ENCODE data around the gene RCN2. TPM values are rescaled to one million over a fixed set of nuclear protein-coding genes. Genes with fewer than 3 reads are reported as not detected.

RCN2 gene
- total RNA-seq, 4 donors from 2014 or later = 37.8 to 66.9 (median 49.7) TPM

- no peak for ATAC-seq
- Histone ChIP-seq H3K4me1 (peaks cover 0 to 44% (median 3%) of the 10 kb centered on the region in 3 donors), H3K27ac (no peak overlapping the region), H3K9me3 (no peaks in the 10 kb centered on the region), H3K27me3 (no peaks in the 10 kb centered on the region), H3K4me3 (no peak overlapping the region), H3K36me3 (no peaks in the 10 kb centered on the region)
- no peak for TF ChIP-seq POLR2AphosphoS5 (IDR thresholded peaks at IDR 0.05)
- TF ChIP-seq EP300 (IDR thresholded peaks at IDR 0.05) = no peak
- no peak for TF ChIP-seq POLR2A (IDR thresholded peaks at IDR 0.05)
- TF ChIP-seq, protein P1, sequence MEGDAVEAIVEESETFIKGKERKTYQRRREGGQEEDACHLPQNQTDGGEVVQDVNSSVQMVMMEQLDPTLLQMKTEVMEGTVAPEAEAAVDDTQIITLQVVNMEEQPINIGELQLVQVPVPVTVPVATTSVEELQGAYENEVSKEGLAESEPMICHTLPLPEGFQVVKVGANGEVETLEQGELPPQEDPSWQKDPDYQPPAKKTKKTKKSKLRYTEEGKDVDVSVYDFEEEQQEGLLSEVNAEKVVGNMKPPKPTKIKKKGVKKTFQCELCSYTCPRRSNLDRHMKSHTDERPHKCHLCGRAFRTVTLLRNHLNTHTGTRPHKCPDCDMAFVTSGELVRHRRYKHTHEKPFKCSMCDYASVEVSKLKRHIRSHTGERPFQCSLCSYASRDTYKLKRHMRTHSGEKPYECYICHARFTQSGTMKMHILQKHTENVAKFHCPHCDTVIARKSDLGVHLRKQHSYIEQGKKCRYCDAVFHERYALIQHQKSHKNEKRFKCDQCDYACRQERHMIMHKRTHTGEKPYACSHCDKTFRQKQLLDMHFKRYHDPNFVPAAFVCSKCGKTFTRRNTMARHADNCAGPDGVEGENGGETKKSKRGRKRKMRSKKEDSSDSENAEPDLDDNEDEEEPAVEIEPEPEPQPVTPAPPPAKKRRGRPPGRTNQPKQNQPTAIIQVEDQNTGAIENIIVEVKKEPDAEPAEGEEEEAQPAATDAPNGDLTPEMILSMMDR (IDR thresholded peaks at IDR 0.05) = no peak
- WGBS, 2 donors (ENCODE audit: low coverage in 1 of 2) = 39 to 42% methylated on average over 2 to 3 of the region's 4 CpGs
Measured at GRCh38 chr15:76967067-76967466, 35.5 kb downstream of the RCN2 start.

GRCh38 chr15:76968306-76968705 lies 36.8 kb downstream of the RCN2 start:
- 92% methylated on average over 1 of the region's 1 CpG; no CpG with 5 or more reads in 1 of the 2 donors for WGBS, 2 donors (ENCODE audit: low coverage in 1 of 2)
- Histone ChIP-seq H3K4me3 (no peak overlapping the region), H3K36me3 (no peaks in the 10 kb centered on the region), H3K27ac (no peak overlapping the region), H3K4me1 (peaks cover 0 to 44% (median 8%) of the 10 kb centered on the region in 3 donors), H3K27me3 (no peaks in the 10 kb centered on the region), H3K9me3 (no peaks in the 10 kb centered on the region)
- no peak for TF ChIP-seq POLR2A (IDR thresholded peaks at IDR 0.05)
- TF ChIP-seq EP300 (IDR thresholded peaks at IDR 0.05) = no peak
- TF ChIP-seq POLR2AphosphoS5 (IDR thresholded peaks at IDR 0.05) = no peak
- TF ChIP-seq, protein P1 (IDR thresholded peaks at IDR 0.05) = no peak
- ATAC-seq = no peak

DNA sequence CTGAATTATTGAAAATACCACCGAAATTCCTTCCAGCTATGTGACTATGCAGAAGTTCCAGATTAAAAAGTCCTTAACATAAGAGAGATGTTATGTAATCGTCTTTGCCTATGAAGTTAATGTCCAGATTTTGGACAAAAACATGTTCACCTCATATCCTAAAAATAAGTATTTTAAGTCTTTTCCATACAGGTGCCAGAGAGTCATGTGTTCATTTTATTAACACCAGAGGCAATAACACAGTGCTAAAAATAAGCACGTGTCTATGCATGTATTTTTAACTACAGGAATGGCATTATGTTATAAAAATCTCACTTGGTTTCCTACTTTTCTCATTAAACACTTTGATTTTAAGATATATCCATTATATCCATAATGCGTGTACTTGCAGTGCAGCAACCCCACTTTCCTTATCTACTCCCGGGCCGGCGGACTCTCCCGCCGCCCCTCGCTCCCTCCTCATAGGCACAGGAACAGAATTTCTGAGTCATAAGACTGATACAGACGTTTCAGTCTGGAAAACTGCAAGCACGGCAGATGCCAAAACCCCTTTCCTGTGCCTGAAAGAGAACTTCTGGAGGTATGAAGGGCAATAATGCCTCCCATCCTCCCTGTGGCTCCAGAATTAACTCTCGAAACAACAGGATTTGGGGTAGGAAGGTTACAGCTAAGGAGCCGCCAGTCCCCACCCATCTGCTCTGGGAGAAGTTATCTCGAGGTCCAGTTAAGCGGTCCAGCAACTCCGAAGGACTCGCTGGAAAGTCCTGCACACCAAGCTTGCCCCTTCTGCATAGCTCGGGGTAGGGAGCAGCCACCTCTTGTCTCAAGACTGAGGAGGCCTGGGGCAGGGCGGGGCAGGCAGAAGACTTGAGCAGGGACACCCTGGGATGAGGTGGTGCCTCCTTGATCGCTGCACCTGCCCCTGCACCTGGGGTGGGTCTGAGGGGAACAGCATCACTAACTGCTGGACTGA lies 41.1 kb downstream of the RCN2 start:
- Histone ChIP-seq H3K9me3 (no peaks in the 10 kb centered on the region), H3K4me1 (peaks cover 0 to 26% (median 5%) of the 10 kb centered on the region in 3 donors), H3K27ac (peak overlapping the region in 3 of 4 donors; percentile 67 to 74 (median 73)), H3K4me3 (peak overlapping the region; percentile 23 to 36), H3K36me3 (no peaks in the 10 kb centered on the region), H3K27me3 (no peaks in the 10 kb centered on the region)
- TF ChIP-seq POLR2AphosphoS5 (IDR thresholded peaks at IDR 0.05) = no peak
- TF ChIP-seq, protein P1 (IDR thresholded peaks at IDR 0.05) = no peak
- TF ChIP-seq EP300 (IDR thresholded peaks at IDR 0.05) = no peak
- no peak for TF ChIP-seq POLR2A (IDR thresholded peaks at IDR 0.05)
- ATAC-seq = peak; percentile 79
- WGBS, 2 donors (ENCODE audit: low coverage in 1 of 2) = 20 to 25% methylated on average over 4 to 10 of the region's 21 CpGs

GRCh38 chr15:76973362-76973743 lies 41.8 kb downstream of the RCN2 start:
- Histone ChIP-seq H3K4me1 (peaks cover 0 to 24% (median 5%) of the 10 kb centered on the region in 3 donors), H3K36me3 (no peaks in the 10 kb centered on the region), H3K4me3 (no peak overlapping the region), H3K9me3 (no peaks in the 10 kb centered on the region), H3K27ac (peak overlapping the region in 3 of 4 donors; percentile 67 to 74 (median 73)), H3K27me3 (no peaks in the 10 kb centered on the region)
- TF ChIP-seq, protein P1 (IDR thresholded peaks at IDR 0.05) = peak in 2 of 4 experiments; percentile 17 to 49
- no peak for TF ChIP-seq EP300 (IDR thresholded peaks at IDR 0.05)
- WGBS, 2 donors (ENCODE audit: low coverage in 1 of 2) = 34% methylated on average over 2 of the region's 4 CpGs; no CpG with 5 or more reads in 1 of the 2 donors
- ATAC-seq = no peak

All from gastroesophageal sphincter (tissue), 4 donors.